Suppressor macrophage treated with lipopolysaccharide for 4 hours (primary cell): ENCODE results near the gene MAP2K3.

Source experiments
- DNase-seq: peaks from one replicate; pipeline ENCODE4 v3.0.0-alpha.2; 2020

The MAP2K3 gene

GRCh38 chr17:21252796-21253645 is 31.5 kb upstream of the MAP2K3 start, which contains the start of gene NATD1:
TSS of gene NATD1 (minus strand) at chr17:21253410. CDS start at chr17:21253264, 146 bp downstream.
- DNase-seq, result peak; percentile 89

- no peak for DNase-seq
Observed at GRCh38 chr17:21253646-21254441, 30.7 kb upstream of the MAP2K3 start.

GRCh38 chr17:21258593-21258992 is 25.9 kb upstream of the MAP2K3 start:
- DNase-seq, result no peak

- no peak for DNase-seq
Observed at GRCh38 chr17:21262259-21262993, 22.1 kb upstream of the MAP2K3 start.

- peak; percentile 13 for DNase-seq
Observed at GRCh38 chr17:21263376-21263775, 21.1 kb upstream of the MAP2K3 start.

GRCh38 chr17:21268596-21269188 is 15.8 kb upstream of the MAP2K3 start:
- DNase-seq, result no peak

- DNase-seq, result no peak
Observed at GRCh38 chr17:21269394-21269793, 15.1 kb upstream of the MAP2K3 start.

- DNase-seq, result no peak
Observed at GRCh38 chr17:21271454-21272183, 12.9 kb upstream of the MAP2K3 start.

- no peak for DNase-seq
Observed at GRCh38 chr17:21272250-21272649, 12.3 kb upstream of the MAP2K3 start.

- no peak for DNase-seq
Observed at GRCh38 chr17:21272881-21273792, 11.4 kb upstream of the MAP2K3 start.

- DNase-seq, result no peak
Observed at GRCh38 chr17:21275047-21275578, 9.4 kb upstream of the MAP2K3 start.

GRCh38 chr17:21275579-21276263 is 8.8 kb upstream of the MAP2K3 start:
- DNase-seq, result peak; percentile 95

GRCh38 chr17:21276264-21276588 is 8.3 kb upstream of the MAP2K3 start:
- DNase-seq, result no peak

- no peak for DNase-seq
Observed at GRCh38 chr17:21277332-21277731, 7.2 kb upstream of the MAP2K3 start.

GRCh38 chr17:21278450-21279197 is 5.9 kb upstream of the MAP2K3 start:
- peak; percentile 54 for DNase-seq

GRCh38 chr17:21279198-21279535 is 5.3 kb upstream of the MAP2K3 start:
- DNase-seq, result no peak

GRCh38 chr17:21279582-21279981 is 4.9 kb upstream of the MAP2K3 start:
- no peak for DNase-seq

- DNase-seq, result peak; percentile 93
Observed at GRCh38 chr17:21280081-21280518, 4.4 kb upstream of the MAP2K3 start.

- peak; percentile 85 for DNase-seq
Observed at GRCh38 chr17:21282231-21282630, 2.3 kb upstream of the MAP2K3 start.
